CD4-positive, alpha-beta memory T cell (primary cell): ENCODE results near the gene UGT1A6. TPM values are rescaled to one million over a fixed set of nuclear protein-coding genes. Genes with fewer than 3 reads are reported as not detected.

Source experiments
- CTCF ChIA-PET: fragments of 350-600 bp; sonication (Branson Sonifier 250); formaldehyde crosslinking; loops from one replicate; lab custom pipeline; 2021; ENCODE audit warnings: inconsistent platforms; ENCODE audit not compliant: partially characterized antibody; lab: Charles Lee
- POLR2A ChIA-PET: fragments of 350-600 bp; sonication (Branson Sonifier 250); formaldehyde crosslinking; loops from one replicate; lab custom pipeline; 2021; ENCODE audit not compliant: partially characterized antibody; lab: Charles Lee
- DNase-seq, 5 donors: peaks; one replicate each; pipeline versions ENCODE4 v3.0.0 to v3.0.0-alpha.2; 2020 to 2022; ENCODE audit warnings: mixed read lengths in 1 of 5
- H3K27ac ChIP-seq: one replicate; pipeline ENCODE4 v1.7.0; 2013; ENCODE audit warnings: low read depth, low read length
- H3K27me3 ChIP-seq: 2 replicates; pipeline ENCODE4 v1.7.0; 2013; ENCODE audit warnings: mild to moderate bottlenecking, low read length, moderate library complexity; ENCODE audit not compliant: insufficient read depth
- H3K36me3 ChIP-seq: 2 replicates; pipeline ENCODE4 v1.7.0; 2013; ENCODE audit warnings: mild to moderate bottlenecking, low read length, moderate library complexity; ENCODE audit not compliant: insufficient read depth
- H3K4me1 ChIP-seq: 2 replicates; pipeline ENCODE4 v1.7.0; 2013; ENCODE audit warnings: mild to moderate bottlenecking, low read length, moderate library complexity; ENCODE audit not compliant: insufficient read depth
- H3K4me3 ChIP-seq, 2 donors: one replicate each; pipeline ENCODE4 v1.7.0; 2013; ENCODE audit warnings: low read length in 2 of 2, mild to moderate bottlenecking in 1 of 2
- H3K9me3 ChIP-seq, 2 donors: one replicate each; pipeline ENCODE4 v1.7.0; 2013; ENCODE audit warnings: low read length in 2 of 2, control low read depth in 1 of 2; ENCODE audit not compliant: control insufficient read depth in 1 of 2
- H3K27ac Mint-ChIP-seq, 7 donors: one replicate each; pipeline ENCODE4 v1.8.0; 2020 to 2021; ENCODE audit warnings: mixed read lengths in 7 of 7, mild to moderate bottlenecking in 6 of 7, inconsistent platforms in 3 of 7, moderate library complexity in 3 of 7
- H3K27me3 Mint-ChIP-seq, 2 donors: one replicate each; pipeline ENCODE4 v1.8.0; 2020 to 2021; ENCODE audit warnings: mixed read lengths in 2 of 2
- H3K36me3 Mint-ChIP-seq, 2 donors: one replicate each; pipeline ENCODE4 v1.8.0; 2020 to 2021; ENCODE audit warnings: mixed read lengths in 2 of 2, inconsistent platforms in 1 of 2, mild to moderate bottlenecking in 1 of 2
- H3K4me1 Mint-ChIP-seq, 4 donors: one replicate each; pipeline ENCODE4 v1.8.0; 2020 to 2021; ENCODE audit warnings: mixed read lengths in 4 of 4, mild to moderate bottlenecking in 1 of 4
- H3K4me3 Mint-ChIP-seq, 8 donors: one replicate each; pipeline ENCODE4 v1.8.0; 2020 to 2021; ENCODE audit warnings: mixed read lengths in 8 of 8, mild to moderate bottlenecking in 7 of 8, moderate library complexity in 6 of 8, inconsistent platforms in 3 of 8
- H3K9me3 Mint-ChIP-seq, 8 donors: one replicate each; pipeline ENCODE4 v1.8.0; 2020 to 2021; ENCODE audit warnings: mixed read lengths in 8 of 8, mild to moderate bottlenecking in 5 of 8, inconsistent platforms in 3 of 8, moderate library complexity in 1 of 8
- intact Hi-C: fragments of 100-400 bp; cut with micrococcal nuclease; formaldehyde crosslinking; loops from one replicate; pipeline ENCODE4 v1.15.1; 2023
- polyA plus RNA-seq, 2 donors: library from polyadenylated mRNA; unstranded; fragments of 300-500 nt; fragmentation: Illumina TruSeq; gene quantifications; one replicate each; pipeline ENCODE4 v1.2.3, GENCODE V29; 2021
- total RNA-seq, 2 experiments: library from RNA; stranded (reverse); gene quantifications; one replicate each; pipeline ENCODE4 v1.2.3, GENCODE V29; 2021

UGT1A6 gene
- total and polyA plus RNA-seq, 4 experiments from 2014 or later: not detected

GRCh38 chr2:233778030-233778429, 85.3 kb downstream of the UGT1A6 start, which contains the start of gene MROH2A:
TSS of gene MROH2A (plus strand) at chr2:233778330. CDS start at chr2:233779359, 1,029 bp downstream.
- POLR2A ChIA-PET: no interaction called here

GRCh38 chr2:233779722-233780121, 87.0 kb downstream of the UGT1A6 start:
- Mint-ChIP-seq H3K4me1 (peaks cover 0 to 2% (median 0%) of the 10 kb centered on the region in 4 donors), H3K4me3 (no peak overlapping the region), H3K36me3 (peaks cover 0 to 7% of the 10 kb centered on the region in 2 donors), H3K27ac (no peak overlapping the region), H3K27me3 (peaks cover 17 to 24% of the 10 kb centered on the region in 2 donors), H3K9me3 (peaks cover 3 to 31% (median 10%) of the 10 kb centered on the region in 8 donors)
- Histone ChIP-seq H3K4me1 (no peaks in the 10 kb centered on the region), H3K27me3 (no peaks in the 10 kb centered on the region), H3K4me3 (no peak overlapping the region), H3K36me3 (no peaks in the 10 kb centered on the region), H3K9me3 (no peaks in the 10 kb centered on the region), H3K27ac (no peak overlapping the region)
- ChIA-PET POLR2A (no interaction called here), CTCF (no interaction called here)
- intact Hi-C loops: no loop called here
- DNase-seq: no peak

More at GRCh38 chr2:233778030-233778429, 85.3 kb downstream of the UGT1A6 start, which contains the start of gene MROH2A:
- no peaks in the 10 kb centered on the region for H3K4me1 ChIP-seq
- intact Hi-C loops: no loop called here
- H3K27ac Mint-ChIP-seq: no peak within 1 kb of the TSS
- peaks cover 13 to 24% of the 10 kb centered on the region in 2 donors for H3K27me3 Mint-ChIP-seq
- no peaks in the 10 kb centered on the region for H3K27me3 ChIP-seq
- H3K4me3 Mint-ChIP-seq: no peak within 1 kb of the TSS
- H3K36me3 ChIP-seq: no peaks in the 10 kb centered on the region
- H3K4me1 Mint-ChIP-seq: peaks cover 0 to 2% (median 0%) of the 10 kb centered on the region in 4 donors
- peaks cover 0 to 7% of the 10 kb centered on the region in 2 donors for H3K36me3 Mint-ChIP-seq
- no peak within 1 kb of the TSS for H3K4me3 ChIP-seq
- no peak within 1 kb of the TSS for H3K27ac ChIP-seq
- no peaks in the 10 kb centered on the region for H3K9me3 ChIP-seq
- H3K9me3 Mint-ChIP-seq: peaks cover 3 to 31% (median 10%) of the 10 kb centered on the region in 8 donors
- CTCF ChIA-PET: no interaction called here
- no peak for DNase-seq

GRCh38 chr2:233780771-233781170, 88.1 kb downstream of the UGT1A6 start:
- no peaks in the 10 kb centered on the region for H3K36me3 ChIP-seq
- peaks cover 0 to 6% of the 10 kb centered on the region in 2 donors for H3K36me3 Mint-ChIP-seq

GRCh38 chr2:233789554-233789953, 96.9 kb downstream of the UGT1A6 start:
- POLR2A ChIA-PET: no interaction called here
- Mint-ChIP-seq H3K27ac (no peak overlapping the region), H3K4me1 (peaks cover 0 to 4% (median under 1%) of the 10 kb centered on the region in 4 donors), H3K36me3 (no peaks in the 10 kb centered on the region), H3K4me3 (no peak overlapping the region), H3K27me3 (peaks cover 6 to 11% of the 10 kb centered on the region in 2 donors), H3K9me3 (peaks cover 0 to 9% (median 2%) of the 10 kb centered on the region in 8 donors)
- Histone ChIP-seq H3K9me3 (no peaks in the 10 kb centered on the region), H3K4me1 (no peaks in the 10 kb centered on the region), H3K36me3 (no peaks in the 10 kb centered on the region), H3K4me3 (no peak overlapping the region), H3K27me3 (no peaks in the 10 kb centered on the region), H3K27ac (no peak overlapping the region)
- intact Hi-C loops: no loop called here
- CTCF ChIA-PET: no interaction called here
- DNase-seq: no peak

More at GRCh38 chr2:233780771-233781170, 88.1 kb downstream of the UGT1A6 start:
- H3K9me3 Mint-ChIP-seq: peaks cover 2 to 25% (median 10%) of the 10 kb centered on the region in 8 donors
- H3K27me3 Mint-ChIP-seq: peaks cover 19 to 21% of the 10 kb centered on the region in 2 donors
- no peak for DNase-seq
- Histone ChIP-seq H3K9me3 (no peaks in the 10 kb centered on the region), H3K4me1 (no peaks in the 10 kb centered on the region), H3K27ac (no peak overlapping the region), H3K27me3 (no peaks in the 10 kb centered on the region), H3K4me3 (no peak overlapping the region)
- ChIA-PET POLR2A (no interaction called here), CTCF (no interaction called here)
- intact Hi-C loops: no loop called here
- H3K27ac Mint-ChIP-seq: no peak overlapping the region
- H3K4me1 Mint-ChIP-seq: peaks cover 0 to 2% (median 0%) of the 10 kb centered on the region in 4 donors
- H3K4me3 Mint-ChIP-seq: no peak overlapping the region

GRCh38 chr2:233791151-233791882, 98.6 kb downstream of the UGT1A6 start:
- Histone ChIP-seq H3K27ac (no peak overlapping the region), H3K4me1 (no peaks in the 10 kb centered on the region), H3K36me3 (no peaks in the 10 kb centered on the region), H3K27me3 (no peaks in the 10 kb centered on the region), H3K9me3 (no peaks in the 10 kb centered on the region), H3K4me3 (no peak overlapping the region)
- ChIA-PET POLR2A (no interaction called here), CTCF (no interaction called here)
- peaks cover 0 to 4% (median under 1%) of the 10 kb centered on the region in 4 donors for H3K4me1 Mint-ChIP-seq
- H3K4me3 Mint-ChIP-seq: no peak overlapping the region
- peaks cover 2 to 4% of the 10 kb centered on the region in 2 donors for H3K27me3 Mint-ChIP-seq
- no peak for DNase-seq
- H3K9me3 Mint-ChIP-seq: peaks cover 0 to 5% (median under 1%) of the 10 kb centered on the region in 8 donors
- no peak overlapping the region for H3K27ac Mint-ChIP-seq
- H3K36me3 Mint-ChIP-seq: no peaks in the 10 kb centered on the region
- intact Hi-C loops: no loop called here

GRCh38 chr2:233791883-233792329, 99.2 kb downstream of the UGT1A6 start:
- no peak overlapping the region for H3K27ac ChIP-seq
- DNase-seq: no peak
- Mint-ChIP-seq H3K27me3 (peaks cover 0 to 4% of the 10 kb centered on the region in 2 donors), H3K4me3 (no peak overlapping the region), H3K36me3 (no peaks in the 10 kb centered on the region), H3K9me3 (peaks cover 0 to 5% (median 0%) of the 10 kb centered on the region in 8 donors), H3K27ac (no peak overlapping the region), H3K4me1 (peaks cover 0 to 4% (median under 1%) of the 10 kb centered on the region in 4 donors)
- ChIA-PET CTCF (no interaction called here), POLR2A (no interaction called here)
- H3K4me3 ChIP-seq: no peak overlapping the region
- no peaks in the 10 kb centered on the region for H3K36me3 ChIP-seq
- H3K4me1 ChIP-seq: no peaks in the 10 kb centered on the region
- H3K27me3 ChIP-seq: no peaks in the 10 kb centered on the region
- H3K9me3 ChIP-seq: no peaks in the 10 kb centered on the region
- intact Hi-C loops: no loop called here

- Histone ChIP-seq H3K4me3 (no peak overlapping the region), H3K27ac (no peak overlapping the region), H3K9me3 (no peaks in the 10 kb centered on the region), H3K36me3 (no peaks in the 10 kb centered on the region), H3K27me3 (no peaks in the 10 kb centered on the region), H3K4me1 (no peaks in the 10 kb centered on the region)
- Mint-ChIP-seq H3K27me3 (peaks cover 0 to 4% of the 10 kb centered on the region in 2 donors), H3K27ac (no peak overlapping the region), H3K36me3 (no peaks in the 10 kb centered on the region), H3K4me1 (peaks cover 0 to 4% (median under 1%) of the 10 kb centered on the region in 4 donors), H3K9me3 (peaks cover 0 to 5% (median 0%) of the 10 kb centered on the region in 8 donors), H3K4me3 (no peak overlapping the region)
- ChIA-PET POLR2A (no interaction called here), CTCF (no interaction called here)
- no peak for DNase-seq
- intact Hi-C loops: no loop called here
Measured at GRCh38 chr2:233792720-233793119, 100.0 kb downstream of the UGT1A6 start.
